Sigmoid colon (tissue), 4 donors: ENCODE results near the gene COLEC11.

ENCODE experiments used
- CTCF ChIP-seq, 4 experiments: fragments of 450-650 bp in 3 of 4; fragments of 200-600 bp in 1 of 4; IDR thresholded peaks; one replicate each; pipeline ENCODE4 v1.5.1; 2016 to 2019; ENCODE audit warnings: antibody characterized with exemption in 4 of 4, mild to moderate bottlenecking in 3 of 4, moderate library complexity in 2 of 4
- POLR2A ChIP-seq, 2 donors: fragments of 450-650 bp; IDR thresholded peaks; one replicate each; pipeline ENCODE4 v1.6.1; 2016; ENCODE audit warnings: antibody characterized with exemption in 2 of 2, mild to moderate bottlenecking in 2 of 2, moderate library complexity in 2 of 2
- POLR2AphosphoS5 ChIP-seq, 4 donors: sonication (generic); formaldehyde crosslinking; IDR thresholded peaks; one replicate each; pipeline ENCODE4 v1.6.1; 2017; ENCODE audit warnings: antibody characterized with exemption in 4 of 4

DNA sequence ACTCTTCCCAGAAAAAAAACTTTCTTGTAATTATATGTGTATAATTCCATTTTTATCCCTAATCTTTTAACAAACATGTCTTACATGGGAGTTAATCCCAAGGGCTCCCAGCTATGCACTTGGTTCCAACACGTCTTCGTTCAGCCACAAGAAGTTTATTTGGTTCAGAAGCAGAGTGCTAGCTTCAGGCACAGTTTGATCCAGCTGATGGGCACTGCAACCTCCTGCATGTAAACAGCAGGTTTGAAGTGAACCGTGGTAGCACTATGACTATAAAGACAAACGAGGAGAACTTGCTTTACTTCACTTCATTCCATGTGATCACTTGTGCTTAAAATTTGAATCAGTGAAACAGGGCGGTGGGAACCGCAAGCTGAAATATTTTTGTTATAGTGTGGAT lies 29.8 kb upstream of the COLEC11 start:
- no peak for TF ChIP-seq CTCF (IDR thresholded peaks at IDR 0.05)
- no peak for TF ChIP-seq POLR2A (IDR thresholded peaks at IDR 0.05)
- TF ChIP-seq POLR2AphosphoS5 (IDR thresholded peaks at IDR 0.05): no peak
